Measurements from ENCODE around the gene LIPA. TPM values are rescaled to one million over a fixed set of nuclear protein-coding genes. Genes with fewer than 3 reads are reported as not detected.

The LIPA gene
- total and polyA plus RNA-seq, 4 donors, result 35.3 to 176 (median 75.9) TPM

- Histone ChIP-seq H3K9ac (ENCODE audit: low read depth in 1 of 2, low read length in 2 of 2) (no peak overlapping the region), H3K4me3 (ENCODE audit: low read depth in 1 of 3, low read length in 3 of 3) (no peak overlapping the region), H3K27ac (ENCODE audit: low read depth in 1 of 2, low read length in 2 of 2) (no peak overlapping the region), H3K9me3 (ENCODE audit: control insufficient read depth in 4 of 4, low read length in 3 of 4) (no peaks in the 10 kb centered on the region), H3K27me3 (ENCODE audit: control insufficient read depth in 4 of 4, insufficient read depth in 4 of 4, low read length in 3 of 4) (no peaks in the 10 kb centered on the region), H3K36me3 (ENCODE audit: control insufficient read depth in 4 of 4, insufficient read depth in 3 of 4, low read depth in 1 of 4, low read length in 3 of 4) (no peaks in the 10 kb centered on the region), H3K4me1 (ENCODE audit: control insufficient read depth in 4 of 4, insufficient read depth in 4 of 4, low read length in 3 of 4) (peaks cover 0 to 8% (median 7%) of the 10 kb centered on the region in 4 donors)
- no peak for TF ChIP-seq TAF1 (conservative IDR thresholded peaks at IDR 0.05)
- TF ChIP-seq ATF3 (IDR thresholded peaks at IDR 0.05), result no peak
- TF ChIP-seq REST (IDR thresholded peaks at IDR 0.05), result no peak
- TF ChIP-seq RXRA (IDR thresholded peaks at IDR 0.05), result no peak
- TF ChIP-seq HNF4A (conservative IDR thresholded peaks at IDR 0.05), result no peak
- no peak for TF ChIP-seq EGR1 (IDR thresholded peaks at IDR 0.05; ENCODE audit: low read depth in 2 of 2)
- TF ChIP-seq FOXA1 (IDR thresholded peaks at IDR 0.05), result no peak
- no peak for TF ChIP-seq SP1 (IDR thresholded peaks at IDR 0.05)
- no peak for TF ChIP-seq JUND (IDR thresholded peaks at IDR 0.05)
- no peak for TF ChIP-seq YY1 (IDR thresholded peaks at IDR 0.05)
- TF ChIP-seq ZBTB33 (IDR thresholded peaks at IDR 0.05), result no peak
- no peak for TF ChIP-seq NR2F2 (IDR thresholded peaks at IDR 0.05)
- TF ChIP-seq GABPA (IDR thresholded peaks at IDR 0.05 in 1 of 2, conservative IDR thresholded peaks at IDR 0.05 in 1 of 2), result no peak
- TF ChIP-seq CTCF (IDR thresholded peaks at IDR 0.05; ENCODE audit: low read depth, low read length, missing input control), result no peak
- TF ChIP-seq MAX (IDR thresholded peaks at IDR 0.05), result no peak
- no peak for TF ChIP-seq RAD21 (IDR thresholded peaks at IDR 0.05)
- 91% methylated on average over 4 of the region's 4 CpGs for WGBS
- DNase-seq (ENCODE audit: low spot score), result no peak
Observed at GRCh38 chr10:89165923-89166322, 85.7 kb downstream of the LIPA start.

- no peak for DNase-seq (ENCODE audit: low spot score)
- no peaks in the 10 kb centered on the region for H3K9me3 ChIP-seq (ENCODE audit: control insufficient read depth in 4 of 4, low read length in 3 of 4)
- H3K4me1 ChIP-seq (ENCODE audit: control insufficient read depth in 4 of 4, insufficient read depth in 4 of 4, low read length in 3 of 4), result peaks cover 0 to 8% (median 7%) of the 10 kb centered on the region in 4 donors
- 90% methylated on average over 4 of the region's 4 CpGs for WGBS
- TF ChIP-seq MAX (IDR thresholded peaks at IDR 0.05) (no peak), FOXA1 (IDR thresholded peaks at IDR 0.05) (no peak), FOXA2 (IDR thresholded peaks at IDR 0.05) (no peak), NR2F2 (IDR thresholded peaks at IDR 0.05) (no peak), TAF1 (conservative IDR thresholded peaks at IDR 0.05) (no peak), HNF4A (conservative IDR thresholded peaks at IDR 0.05) (no peak), REST (IDR thresholded peaks at IDR 0.05) (no peak)
- no peak overlapping the region for H3K4me3 ChIP-seq (ENCODE audit: low read depth in 1 of 3, low read length in 3 of 3)
- no peak overlapping the region for H3K9ac ChIP-seq (ENCODE audit: low read depth in 1 of 2, low read length in 2 of 2)
- H3K27ac ChIP-seq (ENCODE audit: low read depth in 1 of 2, low read length in 2 of 2), result no peak overlapping the region
- H3K27me3 ChIP-seq (ENCODE audit: control insufficient read depth in 4 of 4, insufficient read depth in 4 of 4, low read length in 3 of 4), result no peaks in the 10 kb centered on the region
- no peaks in the 10 kb centered on the region for H3K36me3 ChIP-seq (ENCODE audit: control insufficient read depth in 4 of 4, insufficient read depth in 3 of 4, low read depth in 1 of 4, low read length in 3 of 4)
Observed at GRCh38 chr10:89164920-89165319, 86.7 kb downstream of the LIPA start.
